Neural cell (in vitro differentiated cells): ENCODE measurements around the gene SNX17.

Experiments
- CTCF ChIP-seq: fragments of 450-650 bp; IDR thresholded peaks from 2 replicates; pipeline ENCODE4 v1.5.1; 2014; ENCODE audit warnings: antibody characterized with exemption, mild to moderate bottlenecking, moderate library complexity; ENCODE audit not compliant: poor library complexity, severe bottlenecking
- EP300 ChIP-seq: fragments of 450-650 bp; conservative IDR thresholded peaks from 2 replicates; pipeline ENCODE4 v1.6.1; 2014; ENCODE audit warnings: antibody characterized with exemption, mild to moderate bottlenecking, moderate library complexity; ENCODE audit not compliant: poor library complexity, severe bottlenecking
- EZH2 ChIP-seq: fragments of 200-600, 300-800 bp; shearing (Covaris generic), sonication (generic); IDR thresholded peaks from 2 replicates; pipeline ENCODE4 v1.6.1; 2014; ENCODE audit warnings: antibody characterized with exemption, low read length, borderline replicate concordance, mild to moderate bottlenecking; ENCODE audit not compliant: insufficient read depth, poor library complexity, severe bottlenecking
- POLR2AphosphoS5 ChIP-seq: IDR thresholded peaks from 2 replicates; pipeline ENCODE4 v1.6.1; 2012
- RAD21 ChIP-seq: fragments of 450-650 bp; conservative IDR thresholded peaks from 2 replicates; pipeline ENCODE4 v1.6.1; 2014; ENCODE audit warnings: antibody characterized with exemption, mild to moderate bottlenecking, moderate library complexity
- SMC3 ChIP-seq: fragments of 450-650 bp; conservative IDR thresholded peaks from 2 replicates; pipeline ENCODE4 v1.6.1; 2014; ENCODE audit warnings: antibody characterized with exemption, mild to moderate bottlenecking, moderate library complexity; ENCODE audit not compliant: poor library complexity
- TF ChIP-seq, protein P1 (sequence below): IDR thresholded peaks from 2 replicates; pipeline ENCODE4 v1.6.1; 2012; ENCODE audit warnings: borderline replicate concordance

GRCh38 chr2:27372937-27373336 lies 2.5 kb downstream of the SNX17 start:
- TF ChIP-seq EZH2 (no peak), CTCF (no peak), POLR2AphosphoS5 (no peak), EP300 (no peak), RAD21 (no peak), SMC3 (no peak)
- TF ChIP-seq, protein P1, sequence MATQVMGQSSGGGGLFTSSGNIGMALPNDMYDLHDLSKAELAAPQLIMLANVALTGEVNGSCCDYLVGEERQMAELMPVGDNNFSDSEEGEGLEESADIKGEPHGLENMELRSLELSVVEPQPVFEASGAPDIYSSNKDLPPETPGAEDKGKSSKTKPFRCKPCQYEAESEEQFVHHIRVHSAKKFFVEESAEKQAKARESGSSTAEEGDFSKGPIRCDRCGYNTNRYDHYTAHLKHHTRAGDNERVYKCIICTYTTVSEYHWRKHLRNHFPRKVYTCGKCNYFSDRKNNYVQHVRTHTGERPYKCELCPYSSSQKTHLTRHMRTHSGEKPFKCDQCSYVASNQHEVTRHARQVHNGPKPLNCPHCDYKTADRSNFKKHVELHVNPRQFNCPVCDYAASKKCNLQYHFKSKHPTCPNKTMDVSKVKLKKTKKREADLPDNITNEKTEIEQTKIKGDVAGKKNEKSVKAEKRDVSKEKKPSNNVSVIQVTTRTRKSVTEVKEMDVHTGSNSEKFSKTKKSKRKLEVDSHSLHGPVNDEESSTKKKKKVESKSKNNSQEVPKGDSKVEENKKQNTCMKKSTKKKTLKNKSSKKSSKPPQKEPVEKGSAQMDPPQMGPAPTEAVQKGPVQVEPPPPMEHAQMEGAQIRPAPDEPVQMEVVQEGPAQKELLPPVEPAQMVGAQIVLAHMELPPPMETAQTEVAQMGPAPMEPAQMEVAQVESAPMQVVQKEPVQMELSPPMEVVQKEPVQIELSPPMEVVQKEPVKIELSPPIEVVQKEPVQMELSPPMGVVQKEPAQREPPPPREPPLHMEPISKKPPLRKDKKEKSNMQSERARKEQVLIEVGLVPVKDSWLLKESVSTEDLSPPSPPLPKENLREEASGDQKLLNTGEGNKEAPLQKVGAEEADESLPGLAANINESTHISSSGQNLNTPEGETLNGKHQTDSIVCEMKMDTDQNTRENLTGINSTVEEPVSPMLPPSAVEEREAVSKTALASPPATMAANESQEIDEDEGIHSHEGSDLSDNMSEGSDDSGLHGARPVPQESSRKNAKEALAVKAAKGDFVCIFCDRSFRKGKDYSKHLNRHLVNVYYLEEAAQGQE, result no peak
